ENCODE data around the gene TSNAX. TPM values are rescaled to one million over a fixed set of nuclear protein-coding genes. Genes with fewer than 3 reads are reported as not detected.

TSNAX gene
- total and polyA plus RNA-seq, 9 of the 15 experiments (the other 6 are each of a cell fraction or from before 2014, with no cell fraction given): 33.8 to 102 (median 61.2) TPM

DNA sequence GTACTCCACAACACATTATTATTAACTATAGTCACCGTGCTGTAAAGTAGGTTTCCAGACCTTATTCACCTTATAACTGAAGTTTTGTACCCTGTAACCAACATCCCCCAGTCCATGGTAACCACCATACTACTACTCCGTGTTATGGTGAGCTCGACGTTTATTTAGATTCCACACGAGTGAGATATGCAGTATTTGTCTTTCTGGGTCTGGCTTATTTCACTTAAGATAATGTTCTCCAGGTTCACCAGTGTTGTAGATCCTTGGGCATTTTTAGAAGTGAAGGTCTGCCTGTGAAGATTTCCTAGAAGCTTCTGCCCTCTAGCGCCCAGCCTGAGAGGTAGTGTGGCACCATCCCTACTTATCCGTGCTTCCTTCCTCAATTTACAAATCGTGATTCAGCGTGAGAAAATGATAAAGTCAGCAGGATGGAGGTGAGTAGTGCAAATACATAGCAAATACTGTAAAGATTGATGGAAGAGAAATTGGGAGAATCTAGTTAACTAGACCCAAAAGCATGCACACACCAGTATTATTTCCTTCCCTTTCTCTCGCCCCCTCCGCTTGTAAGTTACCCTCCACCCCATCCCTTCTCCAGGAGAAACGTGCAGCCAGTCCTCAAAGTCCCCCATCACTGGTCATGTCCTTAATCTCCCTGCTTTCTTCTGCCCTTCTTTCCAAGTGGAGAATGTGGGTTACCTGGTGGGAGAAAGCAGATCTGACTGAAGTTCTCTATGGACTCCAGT, 62.2 kb downstream of the TSNAX start (continued):
- TF ChIP-seq, protein P1, sequence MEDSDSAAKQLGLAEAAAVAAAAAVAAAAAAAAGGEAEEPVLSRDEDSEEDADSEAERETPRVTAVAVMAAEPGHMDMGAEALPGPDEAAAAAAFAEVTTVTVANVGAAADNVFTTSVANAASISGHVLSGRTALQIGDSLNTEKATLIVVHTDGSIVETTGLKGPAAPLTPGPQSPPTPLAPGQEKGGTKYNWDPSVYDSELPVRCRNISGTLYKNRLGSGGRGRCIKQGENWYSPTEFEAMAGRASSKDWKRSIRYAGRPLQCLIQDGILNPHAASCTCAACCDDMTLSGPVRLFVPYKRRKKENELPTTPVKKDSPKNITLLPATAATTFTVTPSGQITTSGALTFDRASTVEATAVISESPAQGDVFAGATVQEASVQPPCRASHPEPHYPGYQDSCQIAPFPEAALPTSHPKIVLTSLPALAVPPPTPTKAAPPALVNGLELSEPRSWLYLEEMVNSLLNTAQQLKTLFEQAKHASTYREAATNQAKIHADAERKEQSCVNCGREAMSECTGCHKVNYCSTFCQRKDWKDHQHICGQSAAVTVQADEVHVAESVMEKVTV (CRISPR knock-in tag; IDR thresholded peaks at IDR 0.05): peak; percentile 59; the same call in 1 of the 2 replicates
- TF ChIP-seq RAD51 (IDR thresholded peaks at IDR 0.05; ENCODE audit: borderline replicate concordance, low read depth) (no peak), SPI1 (IDR thresholded peaks at IDR 0.05; ENCODE audit: borderline replicate concordance, low read depth, low read length) (no peak), NFXL1 (CRISPR knock-in tag; IDR thresholded peaks at IDR 0.05) (no peak), ETV1 (tag; conservative IDR thresholded peaks at IDR 0.05; ENCODE audit: low read depth) (0 out of 2 replicates have a peak, but pooled peaks have one; percentile 19), HOXB6 (CRISPR knock-in tag; IDR thresholded peaks at IDR 0.05; ENCODE audit: borderline replicate concordance) (no peak), MEF2A (IDR thresholded peaks at IDR 0.05; ENCODE audit: control insufficient read depth, low read depth, low read length) (no peak), RBM22 (IDR thresholded peaks at IDR 0.05; ENCODE audit: low read depth, low read length, poor library complexity, severe bottlenecking) (no peak)
- TF ChIP-seq, protein P2, sequence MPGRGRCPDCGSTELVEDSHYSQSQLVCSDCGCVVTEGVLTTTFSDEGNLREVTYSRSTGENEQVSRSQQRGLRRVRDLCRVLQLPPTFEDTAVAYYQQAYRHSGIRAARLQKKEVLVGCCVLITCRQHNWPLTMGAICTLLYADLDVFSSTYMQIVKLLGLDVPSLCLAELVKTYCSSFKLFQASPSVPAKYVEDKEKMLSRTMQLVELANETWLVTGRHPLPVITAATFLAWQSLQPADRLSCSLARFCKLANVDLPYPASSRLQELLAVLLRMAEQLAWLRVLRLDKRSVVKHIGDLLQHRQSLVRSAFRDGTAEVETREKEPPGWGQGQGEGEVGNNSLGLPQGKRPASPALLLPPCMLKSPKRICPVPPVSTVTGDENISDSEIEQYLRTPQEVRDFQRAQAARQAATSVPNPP (IDR thresholded peaks at IDR 0.05; ENCODE audit: borderline replicate concordance, insufficient read depth, insufficient read length): no peak
- TF ChIP-seq, protein P3, sequence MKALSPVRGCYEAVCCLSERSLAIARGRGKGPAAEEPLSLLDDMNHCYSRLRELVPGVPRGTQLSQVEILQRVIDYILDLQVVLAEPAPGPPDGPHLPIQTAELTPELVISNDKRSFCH (CRISPR knock-in tag; IDR thresholded peaks at IDR 0.05): no peak
- TF ChIP-seq, protein P3 (tag; IDR thresholded peaks at IDR 0.05): no peak
